ENCODE measurements around the gene SEMA3A.
A peak's percentile ranks its signal among the peaks of the same experiment; 100 is the strongest.

The SEMA3A gene

DNA sequence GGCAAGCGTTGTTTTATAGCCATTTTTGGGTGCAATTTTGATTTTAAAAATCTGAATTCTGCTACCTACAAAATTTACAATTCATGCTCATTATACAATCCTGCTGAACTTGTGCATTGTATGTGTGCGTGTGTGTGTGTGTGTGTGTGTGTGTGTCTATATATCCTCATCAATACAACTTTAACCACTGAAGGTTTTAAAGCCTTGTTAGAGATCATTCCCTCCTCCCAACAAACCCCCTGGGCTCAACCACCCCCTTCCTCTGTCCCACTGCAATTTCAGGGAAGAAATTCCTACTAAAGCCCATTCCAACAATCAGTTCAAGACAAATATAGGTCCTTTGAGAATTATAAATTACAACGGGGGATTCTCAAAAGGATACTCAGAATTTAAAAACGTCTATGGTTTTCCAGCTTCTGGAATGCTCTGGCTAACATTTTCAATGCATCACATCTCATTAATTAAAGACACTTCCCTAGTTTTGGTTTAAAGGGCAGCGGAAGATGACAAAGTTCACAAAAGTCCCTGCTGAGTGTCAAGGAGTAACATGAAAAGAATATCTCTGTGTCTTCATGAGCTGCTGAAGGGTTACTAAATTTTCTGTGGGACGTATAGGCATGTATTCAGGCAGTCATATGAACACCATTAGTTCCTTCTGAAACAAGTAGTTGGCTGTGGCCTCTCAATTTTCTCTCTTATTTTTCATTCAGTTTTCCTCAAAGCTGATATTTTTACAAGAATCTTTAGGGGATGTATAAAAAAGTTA, 889 bp upstream of the SEMA3A start:
- DNase-seq, result no peak

DNA sequence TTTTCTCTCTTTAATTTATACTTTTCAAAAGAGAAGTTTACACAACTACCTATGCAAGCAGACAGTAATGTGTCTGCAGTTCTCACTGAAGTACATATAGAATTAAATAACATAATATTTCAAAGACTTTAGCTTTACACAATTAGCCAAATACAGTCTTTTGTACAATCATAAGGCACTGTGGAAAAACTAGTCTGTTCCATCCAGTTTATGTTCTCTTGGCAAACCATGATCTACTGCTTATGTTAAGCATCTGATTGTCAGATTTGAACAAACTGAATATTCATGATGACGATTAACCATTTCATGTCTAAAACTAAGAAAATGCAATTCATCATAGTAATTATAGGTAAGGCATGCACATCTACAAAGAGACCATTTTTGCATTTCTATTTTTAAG, 842 bp downstream of the SEMA3A start:
- no peak for DNase-seq

DNA sequence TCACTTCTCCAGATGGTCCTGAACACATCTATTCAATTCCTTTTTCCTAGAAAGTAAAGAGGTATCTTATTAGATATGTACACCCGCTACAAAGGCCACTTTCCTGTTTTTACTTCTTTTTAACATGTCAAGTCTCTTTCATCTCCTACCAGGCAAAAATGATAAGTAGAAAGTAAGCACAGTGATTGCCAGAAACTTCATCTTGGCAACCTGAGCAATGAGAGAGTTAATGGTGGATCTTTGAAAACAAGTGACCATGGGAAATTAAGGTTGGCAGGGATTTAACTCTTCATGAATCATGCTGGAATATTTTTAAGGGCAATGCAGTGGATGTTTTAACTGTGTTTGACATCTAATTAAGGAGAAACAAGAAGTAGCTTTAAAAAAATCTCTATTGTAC, 2.7 kb downstream of the SEMA3A start:
- DNase-seq, result no peak

DNA sequence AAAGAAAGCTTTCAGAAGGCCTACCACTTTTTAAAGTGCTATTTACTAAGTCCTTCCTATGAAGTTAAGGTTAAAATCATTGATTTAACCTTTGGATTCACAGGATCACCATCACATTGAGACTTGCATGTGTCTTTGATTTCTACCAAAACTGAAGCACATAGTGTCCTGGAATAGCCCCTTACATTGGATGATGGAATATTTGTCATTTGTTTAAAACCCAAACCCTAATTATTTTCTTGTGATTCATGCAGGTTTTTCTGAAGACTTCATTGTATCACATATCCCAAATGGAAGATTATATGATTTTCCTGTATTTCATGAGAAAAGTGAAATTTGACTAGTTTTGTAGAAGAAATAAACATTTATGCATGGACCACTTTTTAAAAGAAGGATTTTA, 3.3 kb downstream of the SEMA3A start:
- DNase-seq, result no peak

DNA sequence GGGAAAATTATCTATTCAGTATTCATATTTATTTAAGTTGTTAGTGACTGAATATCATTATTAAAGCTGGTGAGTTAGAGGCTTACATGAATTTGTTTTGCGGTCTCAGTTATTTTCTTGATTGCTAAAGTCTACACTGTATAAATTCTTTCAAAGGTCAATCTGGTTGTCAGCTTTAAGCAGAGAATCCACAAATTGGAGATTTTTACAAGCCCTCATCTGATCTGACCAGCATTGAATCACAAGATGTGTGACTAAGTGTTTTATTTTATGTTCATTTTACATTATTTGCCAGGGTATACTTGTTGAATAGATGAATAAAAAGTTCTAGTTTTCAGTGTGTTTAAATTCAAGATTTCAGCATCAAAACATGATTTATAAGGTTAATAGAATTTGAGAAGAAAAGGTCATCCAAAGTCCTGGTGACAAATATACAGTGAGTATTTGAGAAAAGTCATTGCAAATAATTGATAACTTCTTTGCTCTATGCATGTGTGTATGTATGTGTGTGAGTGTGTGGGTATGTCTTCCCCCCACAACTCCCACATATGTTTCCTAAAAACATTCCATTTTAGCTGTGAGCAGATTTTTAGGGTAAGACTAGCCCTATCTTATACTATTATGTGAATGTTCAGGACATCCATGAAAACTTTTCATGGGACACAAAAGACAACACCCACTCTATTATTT, 4.4 kb downstream of the SEMA3A start:
- no peak for DNase-seq

DNA sequence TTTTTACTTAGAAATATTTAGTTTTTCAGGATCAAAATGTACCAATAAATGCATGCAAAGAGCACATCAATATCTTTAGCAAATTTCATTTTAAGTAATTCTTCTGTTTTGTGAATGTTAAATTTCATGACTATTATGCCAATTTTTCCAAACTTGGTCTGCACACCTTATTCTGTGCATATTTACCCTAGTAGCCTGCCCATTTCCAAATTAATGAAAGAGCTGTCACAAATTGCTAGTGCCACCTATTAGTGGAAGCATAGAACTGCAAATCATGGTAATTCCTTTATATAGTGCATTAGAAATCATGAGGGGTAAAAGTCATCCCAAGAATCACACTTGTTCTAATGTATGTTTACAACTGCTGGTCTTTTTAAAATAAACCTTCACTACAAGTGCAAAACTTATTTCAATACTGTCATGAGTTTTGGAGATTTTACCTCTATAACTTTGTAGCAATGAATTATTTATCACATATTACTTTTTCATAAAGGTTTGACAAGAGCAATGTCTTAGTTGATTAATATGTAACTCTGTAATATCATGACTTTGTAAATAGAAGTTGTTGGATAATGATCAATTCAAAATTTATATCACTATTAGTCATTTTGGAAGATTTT, 5.7 kb downstream of the SEMA3A start:
- DNase-seq, result peak in 1 of 2 experiments; percentile 32

DNA sequence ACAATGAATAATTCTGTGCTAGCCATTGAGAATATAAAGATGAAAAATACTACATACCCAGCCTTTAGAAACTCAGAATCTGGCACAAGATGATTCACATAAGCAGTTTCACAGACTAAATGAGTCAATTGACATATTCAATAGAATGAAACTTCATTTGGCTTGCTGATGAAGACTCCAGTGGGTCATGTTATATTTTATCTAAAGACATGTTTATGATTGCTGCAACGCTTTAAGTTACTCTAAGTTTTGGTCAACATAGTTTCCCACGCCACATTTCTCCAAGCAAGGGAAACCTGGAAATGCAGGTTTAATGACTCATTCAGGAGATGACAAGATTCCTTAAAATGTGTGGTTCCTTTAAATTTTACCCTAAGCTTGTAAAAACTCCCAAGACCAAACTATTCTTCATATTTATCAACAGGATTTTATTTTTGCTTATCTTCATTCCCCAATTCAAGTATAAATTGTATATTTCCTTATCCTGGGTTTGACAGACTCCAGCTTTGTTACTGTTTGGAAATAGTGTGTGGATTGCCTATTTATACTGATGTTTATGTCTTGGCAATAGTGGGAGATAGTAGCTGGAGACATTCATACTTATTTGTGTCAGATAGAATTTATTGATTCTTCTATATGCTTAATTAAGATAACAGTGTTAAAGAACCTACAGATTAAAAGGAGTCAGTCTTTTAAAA, 6.6 kb downstream of the SEMA3A start:
- DNase-seq, result no peak

DNA sequence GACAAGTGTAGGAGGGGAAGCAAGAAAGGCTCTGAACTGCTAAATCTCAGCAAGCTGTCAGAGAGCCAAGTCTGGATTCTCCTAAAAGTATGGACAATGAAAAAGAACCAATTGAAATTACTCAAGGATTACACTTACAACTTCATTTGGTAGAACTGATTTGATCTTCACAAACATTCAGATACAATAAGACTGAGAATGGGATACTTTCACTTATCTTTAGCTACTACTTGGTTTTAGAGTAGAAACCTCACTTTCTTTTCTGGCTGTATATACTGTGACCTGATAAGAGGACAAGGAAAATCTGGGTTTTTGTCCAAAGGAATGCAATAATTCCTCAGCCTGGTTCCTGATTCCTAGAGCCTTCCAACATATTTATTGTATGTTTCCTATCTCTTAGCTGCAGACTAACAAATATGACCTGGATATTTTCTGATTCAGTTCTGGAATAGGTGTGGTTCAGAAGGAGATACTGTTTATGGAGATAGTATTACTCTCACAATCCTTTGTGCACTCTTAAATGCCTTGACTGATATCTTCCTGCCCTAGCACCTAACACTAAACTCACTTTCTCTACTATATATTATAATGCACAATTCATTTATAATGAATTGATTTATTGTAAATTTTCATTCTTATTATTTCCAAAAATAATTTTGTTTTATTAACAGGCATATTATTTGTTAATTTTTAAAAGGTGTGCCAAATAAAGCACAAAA, 7.3 kb downstream of the SEMA3A start:
- DNase-seq, result no peak

DNA sequence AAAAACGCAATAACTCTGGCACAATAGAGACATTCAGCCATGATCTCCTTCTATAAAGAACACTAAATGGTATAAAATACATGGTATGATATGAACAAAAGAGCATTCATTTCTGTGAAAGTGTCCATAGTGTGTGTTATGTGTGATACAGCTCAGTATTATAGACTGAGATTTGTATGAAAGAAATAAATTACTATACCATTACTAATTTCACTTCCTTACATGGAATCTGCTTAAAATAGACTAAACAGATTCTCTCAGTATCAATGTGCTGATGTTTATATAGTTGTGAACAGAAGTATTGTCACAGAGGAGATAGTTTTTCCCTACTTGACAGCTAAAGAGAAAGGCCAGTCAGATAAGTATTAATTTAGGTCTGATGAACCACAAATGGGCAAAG, 10.8 kb downstream of the SEMA3A start:
- no peak for DNase-seq

DNA sequence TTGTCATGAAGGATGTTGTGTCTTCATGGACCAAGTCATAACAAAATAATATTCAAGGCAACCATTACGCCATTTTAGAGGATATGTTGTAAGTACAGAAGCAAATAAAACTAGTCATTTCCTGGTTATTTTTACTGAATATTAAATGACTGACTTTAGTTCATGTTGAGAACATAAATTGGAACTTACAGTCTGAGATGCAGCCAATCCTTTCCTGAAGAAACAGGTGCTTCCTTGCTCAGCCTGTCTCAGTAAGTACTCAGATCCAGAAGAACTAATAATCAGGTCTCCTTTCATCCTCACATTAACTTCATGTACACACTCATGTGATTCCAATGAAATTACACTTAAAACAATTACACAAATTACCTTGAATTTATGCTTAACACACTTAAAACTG, 12.3 kb downstream of the SEMA3A start:
- no peak for DNase-seq

DNA sequence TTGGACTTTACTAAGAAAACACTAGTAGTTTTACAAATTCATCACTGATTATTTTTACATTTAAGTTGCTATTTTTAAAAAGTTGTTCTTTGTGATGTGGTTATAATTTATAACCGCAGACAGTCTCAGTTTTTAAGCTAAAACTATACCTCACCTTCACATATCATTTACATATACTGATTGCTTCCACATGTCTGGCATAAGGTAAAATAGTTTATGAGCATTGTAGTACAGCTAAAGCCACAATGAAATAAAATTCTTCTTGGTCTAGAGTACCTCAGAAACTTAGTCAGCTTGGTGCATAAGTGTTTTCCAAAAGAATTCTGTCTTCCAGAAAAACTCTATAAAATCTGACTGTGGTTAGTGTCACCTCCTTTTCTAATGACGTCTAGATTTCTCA, 13.0 kb downstream of the SEMA3A start:
- DNase-seq, result no peak

DNA sequence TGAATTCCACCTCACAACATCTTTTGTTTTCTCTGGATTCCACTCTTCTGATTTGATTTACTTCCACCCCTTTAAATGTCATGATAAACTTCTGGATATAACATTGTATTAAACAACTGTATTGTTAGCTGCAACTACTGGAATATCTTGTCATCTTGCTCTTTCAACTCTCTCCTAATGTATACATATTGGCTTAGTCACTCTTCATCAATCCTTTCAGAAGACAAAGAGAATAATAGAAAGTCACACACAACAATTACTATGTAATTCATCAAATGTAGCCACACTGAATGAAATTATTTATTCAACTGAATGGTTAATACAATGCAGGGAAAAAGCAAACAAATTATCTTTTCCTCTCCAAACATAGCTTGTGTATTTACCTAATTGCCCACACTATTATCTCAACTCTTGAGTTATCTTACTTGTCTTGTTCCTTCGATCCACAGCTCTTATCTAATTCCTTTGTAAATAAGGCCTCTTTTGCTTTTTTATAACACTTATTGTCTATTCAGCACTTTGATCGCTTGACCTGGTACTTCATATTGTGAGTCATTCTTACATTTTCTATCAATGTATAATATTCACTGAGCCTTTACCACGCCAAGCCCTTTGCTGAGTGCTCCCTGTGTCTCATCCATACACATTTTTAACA, 16.7 kb downstream of the SEMA3A start:
- DNase-seq, result no peak

DNA sequence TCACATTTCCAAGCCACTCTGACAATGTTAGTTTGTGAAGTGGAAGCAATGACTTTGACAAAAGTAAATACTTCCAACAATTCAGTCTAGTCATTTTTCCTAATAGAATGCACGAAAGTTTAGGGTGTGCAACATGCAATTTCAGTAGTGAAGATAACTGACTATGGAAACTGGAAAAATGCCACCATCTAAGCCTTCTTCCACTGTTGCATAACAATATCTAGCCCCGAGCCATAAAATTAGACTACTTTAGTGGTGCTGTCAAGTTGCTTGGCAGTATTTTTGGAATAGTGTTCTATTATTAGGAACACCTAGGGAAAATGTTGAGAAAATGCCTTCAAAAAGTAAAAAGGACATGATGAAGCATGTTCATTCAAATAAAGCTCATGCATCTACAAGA, 17.9 kb downstream of the SEMA3A start:
- DNase-seq, result no peak

DNA sequence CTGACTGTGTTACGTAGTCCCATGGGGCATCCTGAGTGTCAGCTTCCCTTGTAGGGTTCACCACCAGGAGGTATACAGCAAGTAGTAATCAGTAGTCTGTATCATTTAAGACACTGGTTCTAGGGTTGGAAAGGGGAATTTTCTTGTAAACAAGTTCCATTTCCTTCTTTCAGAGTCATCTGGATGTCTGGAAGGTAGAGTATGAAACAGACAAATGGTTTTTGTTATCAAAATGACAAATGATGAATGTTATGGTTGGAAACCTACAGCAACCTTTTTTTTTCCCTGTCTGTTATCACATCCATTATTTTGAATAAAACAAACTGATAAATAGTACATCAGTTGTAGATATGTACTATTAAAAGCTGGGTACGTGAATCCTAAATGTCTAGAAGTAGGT, 19.1 kb downstream of the SEMA3A start:
- DNase-seq, result no peak

DNA sequence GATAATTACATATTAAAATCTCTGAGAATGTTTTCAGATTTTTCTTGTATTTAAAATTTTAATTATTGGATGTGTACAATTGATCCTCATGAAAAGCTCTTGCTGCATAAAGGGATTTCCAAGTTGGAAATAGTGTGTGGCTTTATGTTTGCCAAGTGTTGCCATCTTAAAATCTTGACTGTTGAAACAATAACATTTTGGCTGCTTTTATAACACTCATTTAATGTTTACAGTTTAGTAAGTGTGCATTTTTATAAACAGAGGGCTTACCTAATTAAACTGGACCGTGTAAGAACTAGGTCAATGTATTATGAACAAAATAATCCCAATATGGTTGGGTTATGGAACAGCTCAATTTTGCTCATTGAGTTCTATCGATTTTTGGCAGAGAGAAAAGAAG, 23.9 kb downstream of the SEMA3A start:
- DNase-seq, result no peak

DNA sequence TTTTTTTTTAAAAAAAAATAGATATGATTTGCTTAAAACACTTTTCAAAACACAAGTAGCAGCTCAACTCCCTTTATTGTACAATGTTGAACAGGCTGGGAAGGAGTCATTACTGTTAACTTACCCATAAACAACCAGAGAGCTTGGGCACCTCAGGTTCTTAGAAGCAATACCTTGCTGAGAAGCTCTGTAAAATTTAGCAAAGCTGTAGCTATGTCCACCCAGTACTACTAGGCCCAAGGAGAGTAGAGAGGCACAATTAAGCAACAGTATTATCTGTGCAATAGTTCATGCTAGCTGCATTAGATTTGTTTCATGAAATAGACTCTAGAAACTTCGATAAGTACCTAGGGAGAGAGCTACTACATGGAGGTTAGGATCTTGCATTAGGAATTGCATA, 32.0 kb downstream of the SEMA3A start:
- no peak for DNase-seq

DNA sequence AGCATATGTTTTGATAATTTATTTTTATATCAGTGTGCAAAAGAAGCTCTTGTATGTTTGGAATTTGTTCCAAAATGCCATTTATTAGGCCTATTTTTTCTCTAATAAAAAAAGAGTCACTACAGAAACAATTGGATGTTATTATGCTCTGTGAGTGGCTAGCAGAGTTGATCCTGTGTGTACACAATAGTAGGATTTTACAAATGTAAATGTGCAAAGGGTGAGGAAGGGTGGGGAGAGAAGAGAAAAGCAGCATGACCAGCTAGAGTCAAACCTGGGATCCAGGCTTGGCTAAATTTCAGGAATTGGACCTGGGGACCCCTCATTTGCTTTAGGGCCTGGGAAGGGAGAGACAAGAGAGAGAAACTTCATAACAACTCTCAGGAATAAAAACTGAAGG, 32.5 kb downstream of the SEMA3A start:
- DNase-seq, result no peak

DNA sequence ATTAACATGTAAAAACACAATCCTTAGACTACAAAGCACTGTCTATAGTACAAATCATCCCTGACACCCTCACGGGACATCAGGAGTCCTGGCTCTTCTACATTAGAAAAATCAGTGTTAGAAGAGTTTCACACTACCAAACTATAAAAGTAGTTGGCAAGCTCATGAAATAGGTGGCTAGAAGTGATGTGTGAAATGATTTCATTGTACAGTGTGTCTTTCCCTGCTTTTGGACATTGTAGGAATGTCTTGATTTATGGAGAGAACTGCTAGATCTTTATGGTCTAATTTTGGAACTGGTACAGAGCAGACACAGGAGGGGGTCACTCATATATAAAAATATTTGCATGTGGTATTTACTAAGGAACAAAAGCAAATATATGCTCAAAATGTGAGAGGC, 33.2 kb downstream of the SEMA3A start:
- no peak for DNase-seq

DNA sequence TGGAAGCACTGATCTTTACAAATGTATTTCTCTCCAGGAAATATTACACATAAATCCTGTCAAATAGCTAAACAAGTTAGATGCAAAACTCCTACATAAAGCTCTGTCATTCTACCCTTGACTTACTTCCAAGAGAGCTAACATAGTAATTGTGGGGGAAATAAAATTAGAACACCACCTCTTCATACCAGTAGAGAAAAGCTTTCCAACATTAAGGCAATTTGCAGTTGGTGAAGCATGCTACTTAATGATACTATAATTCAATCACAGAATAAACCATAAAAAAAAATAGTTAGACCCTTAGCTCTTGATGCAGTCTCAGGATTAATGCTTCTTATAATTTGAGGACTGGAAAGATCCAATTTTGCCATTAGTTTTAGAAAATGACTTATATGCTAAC, 35.2 kb downstream of the SEMA3A start:
- DNase-seq, result no peak

DNA sequence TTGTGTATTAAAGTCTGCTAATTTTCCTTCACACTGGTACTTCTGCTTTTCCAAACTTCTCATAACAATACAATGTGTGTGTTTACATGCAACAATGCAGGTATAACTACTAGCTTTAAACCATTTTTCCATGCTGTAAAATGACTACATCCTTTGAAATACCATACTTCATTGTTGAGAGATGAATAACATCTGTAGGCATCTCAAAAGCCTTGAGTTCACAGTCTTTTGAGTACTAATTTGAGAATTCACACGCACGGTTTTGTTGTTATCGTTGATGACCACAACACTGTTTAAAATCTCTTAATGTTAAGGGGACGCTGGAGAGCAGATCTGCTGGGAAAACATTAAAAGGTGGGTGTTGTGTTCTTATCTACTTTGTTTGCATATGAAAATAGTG, 37.4 kb downstream of the SEMA3A start:
- DNase-seq, result no peak

DNA sequence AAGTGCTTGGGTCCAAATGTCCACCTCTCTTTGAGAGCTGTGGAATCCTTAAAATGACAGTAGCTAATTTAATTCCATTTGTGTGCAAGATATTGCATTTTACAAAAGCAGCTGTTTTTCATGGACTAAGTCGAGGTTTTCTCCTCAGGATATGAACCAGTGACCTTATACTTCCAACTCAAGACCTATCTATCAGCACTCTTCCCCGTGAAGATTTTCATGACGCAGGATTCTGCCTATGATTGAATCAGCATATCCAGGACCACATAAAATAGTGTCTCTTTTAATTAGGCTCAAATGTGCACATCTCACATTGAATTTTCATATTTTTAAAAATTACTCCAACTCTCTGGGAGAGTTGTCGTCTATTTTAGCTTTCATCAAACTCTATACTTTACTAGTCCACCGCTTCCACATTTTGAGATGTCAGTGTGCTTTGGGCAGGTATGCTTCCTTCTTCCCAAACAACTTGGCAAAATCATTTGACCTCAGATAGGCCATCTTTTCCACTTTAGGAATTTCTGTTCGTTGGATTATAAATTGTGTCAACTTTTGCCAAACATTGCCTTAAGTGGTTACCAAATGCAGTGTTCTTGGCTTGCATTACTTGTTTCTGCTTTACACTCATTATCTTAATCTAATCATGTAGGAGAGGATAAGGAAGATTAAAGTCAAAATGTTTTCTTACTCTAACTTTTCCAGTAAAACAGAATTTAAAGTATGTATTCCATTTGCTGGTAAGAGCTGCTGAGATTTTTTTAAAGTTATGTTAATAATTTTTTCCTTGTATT, 39.4 kb downstream of the SEMA3A start:
- no peak for DNase-seq

DNA sequence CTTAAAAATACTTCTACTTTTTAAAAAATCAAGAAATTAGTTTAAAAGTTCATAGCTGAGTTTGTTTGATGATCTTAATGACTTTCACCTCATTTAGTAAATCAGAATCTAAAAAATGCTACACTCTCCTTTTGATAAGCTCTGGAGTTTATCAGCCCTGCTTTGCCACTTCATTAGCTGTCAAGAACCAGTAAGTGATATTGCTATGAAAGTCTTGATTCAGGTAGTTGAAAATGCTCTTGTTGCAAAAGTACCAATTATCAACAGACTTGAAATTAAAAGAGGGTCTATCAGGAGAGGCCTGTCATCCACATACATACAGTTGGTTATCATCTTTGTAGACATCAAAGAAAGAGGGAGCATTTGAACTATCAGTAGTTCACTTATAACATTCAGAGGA, 41.6 kb downstream of the SEMA3A start:
- DNase-seq, result no peak

All from NCI-H524 (cell line).